ENCODE data around the gene MON1A.
A peak's percentile ranks its signal among the peaks of the same experiment; 100 is the strongest.
"Not testable (repeated sequence)": the region's sequence is repeated elsewhere in the genome, so short reads cannot be mapped to it uniquely, and the experiment has no call there.

The MON1A gene

DNA sequence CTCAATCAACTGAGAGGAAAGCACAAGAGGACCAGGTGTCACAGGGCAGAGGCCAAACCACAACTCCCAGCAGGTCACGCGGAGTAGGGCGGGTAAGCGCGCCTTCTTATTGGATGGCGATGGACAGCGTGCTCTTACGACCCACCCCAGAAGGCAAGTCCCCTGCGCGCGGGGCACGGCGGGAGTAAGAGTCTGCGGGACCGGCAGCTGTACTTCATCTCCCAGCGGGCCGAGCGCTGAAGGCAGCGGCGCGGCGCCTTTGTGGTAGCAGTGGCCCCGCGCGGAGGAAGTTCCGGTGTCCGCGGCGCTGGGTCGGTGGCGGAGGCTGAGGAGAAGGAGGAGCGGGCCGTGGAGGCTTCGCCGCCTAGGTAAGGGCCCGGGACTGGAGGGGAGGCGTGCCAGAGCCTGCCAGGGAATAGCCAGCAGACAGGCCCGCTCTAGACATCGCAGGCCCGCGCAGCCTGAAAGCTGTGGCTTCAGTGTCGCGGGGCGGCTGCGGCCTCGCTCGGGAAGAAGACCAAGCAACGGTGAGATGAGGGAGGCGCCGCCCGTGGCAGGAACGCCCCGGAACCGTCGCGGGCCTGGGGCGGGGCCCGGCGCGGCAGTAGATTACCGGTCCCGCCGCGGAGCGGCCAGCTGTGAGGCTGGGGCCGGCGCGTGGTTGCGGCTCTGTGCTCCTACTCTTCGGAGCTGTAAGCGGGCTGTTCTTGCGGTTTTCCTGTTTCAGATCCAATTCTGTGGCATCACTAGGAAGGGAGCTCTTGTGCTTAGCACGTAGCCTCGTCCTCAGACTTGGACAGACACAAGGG lies 10.5 kb upstream of the MON1A start, which contains the start of gene RBM6:
TSS of gene RBM6 (plus strand) at position 293 of the 809 bp plus-strand sequence. CDS start 22,492 bp downstream, outside the sequence.
- FAIRE-seq (peak; percentile 99), DNase-seq (ENCODE audit: insufficient read length) (peak; percentile 96)
- TF ChIP-seq POLR2A (IDR thresholded peaks at IDR 0.05; ENCODE audit: low read depth, low read length): peak; percentile 88
- TF ChIP-seq TAF1 (IDR thresholded peaks at IDR 0.05; ENCODE audit: borderline replicate concordance, low read depth, low read length): 0 out of 2 replicates have a peak, but pooled peaks have one; percentile 38
- TF ChIP-seq POLR2AphosphoS5 (IDR thresholded peaks at IDR 0.05; ENCODE audit: low read depth, low read length): peak; percentile 94

DNA sequence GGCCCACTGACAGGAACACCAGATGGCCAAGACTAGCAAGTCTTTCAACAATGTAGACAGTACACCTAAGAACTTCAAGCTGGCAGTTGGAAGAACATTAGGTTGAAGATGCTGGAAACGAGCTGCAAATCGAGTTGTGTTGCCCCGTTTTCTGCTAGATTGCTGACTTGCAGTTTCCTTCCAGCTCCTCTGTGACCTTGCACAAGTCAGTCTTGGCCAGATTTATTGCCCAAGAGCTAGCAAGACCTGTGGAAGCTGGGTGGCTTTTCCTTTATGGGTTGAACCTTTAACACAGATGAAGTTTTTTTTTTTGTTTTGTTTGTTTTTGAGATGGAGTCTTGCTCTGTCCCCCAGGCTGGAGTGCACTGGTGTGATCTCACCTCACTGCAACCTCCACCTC lies 7.5 kb upstream of the MON1A start:
- DNase-seq (ENCODE audit: insufficient read length) (no peak), FAIRE-seq (no peak)
- TF ChIP-seq POLR2A (IDR thresholded peaks at IDR 0.05; ENCODE audit: low read depth, low read length) (no peak), POLR2AphosphoS5 (IDR thresholded peaks at IDR 0.05; ENCODE audit: low read depth, low read length) (no peak), TAF1 (IDR thresholded peaks at IDR 0.05; ENCODE audit: borderline replicate concordance, low read depth, low read length) (no peak)

- not testable (repeated sequence) for FAIRE-seq; DNase-seq (ENCODE audit: insufficient read length)
These were observed 2.7 kb upstream of the MON1A start for GRCh38 chr3:49932281-49932680.

GRCh38 chr3:49930922-49931321 lies 1.3 kb upstream of the MON1A start:
- FAIRE-seq (peak; percentile 60), DNase-seq (ENCODE audit: insufficient read length) (no peak)
- TF ChIP-seq POLR2A (IDR thresholded peaks at IDR 0.05; ENCODE audit: low read depth, low read length): no peak
- no peak for TF ChIP-seq POLR2AphosphoS5 (IDR thresholded peaks at IDR 0.05; ENCODE audit: low read depth, low read length)
- TF ChIP-seq TAF1 (IDR thresholded peaks at IDR 0.05; ENCODE audit: borderline replicate concordance, low read depth, low read length): no peak

DNA sequence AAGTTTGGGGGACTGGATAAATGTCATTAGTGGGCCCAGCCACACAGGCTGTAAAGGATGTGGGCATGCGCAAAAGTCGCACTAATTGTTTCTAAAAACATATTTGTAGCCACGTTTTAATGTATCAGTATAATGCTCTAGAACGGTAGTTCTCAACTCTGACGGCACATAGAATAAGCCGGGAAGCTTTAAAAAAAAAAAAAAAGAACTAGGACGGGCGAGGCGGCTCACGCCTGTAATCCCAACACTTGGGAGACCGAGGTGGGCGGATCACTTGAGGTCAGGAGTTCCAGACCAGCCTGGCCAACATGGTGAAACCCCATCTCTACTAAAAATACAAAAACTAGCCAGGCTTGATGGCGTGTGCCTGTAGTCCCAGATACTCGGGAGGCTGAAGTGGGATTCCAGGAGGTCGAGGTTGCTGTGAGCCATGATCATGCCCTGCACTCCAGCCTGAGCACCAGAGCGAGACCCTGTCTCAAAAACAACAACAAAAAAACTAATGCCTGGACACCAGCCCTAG lies 618 bp upstream of the MON1A start:
- FAIRE-seq (no peak), DNase-seq (ENCODE audit: insufficient read length) (no peak)
- TF ChIP-seq POLR2AphosphoS5 (IDR thresholded peaks at IDR 0.05; ENCODE audit: low read depth, low read length) (no peak), POLR2A (IDR thresholded peaks at IDR 0.05; ENCODE audit: low read depth, low read length) (no peak), TAF1 (IDR thresholded peaks at IDR 0.05; ENCODE audit: borderline replicate concordance, low read depth, low read length) (no peak)

GRCh38 chr3:49928481-49929017 lies 1.1 kb downstream of the MON1A start:
- TF ChIP-seq POLR2A (IDR thresholded peaks at IDR 0.05; ENCODE audit: low read depth, low read length): no peak
- TF ChIP-seq POLR2AphosphoS5 (IDR thresholded peaks at IDR 0.05; ENCODE audit: low read depth, low read length): no peak
- no peak for TF ChIP-seq TAF1 (IDR thresholded peaks at IDR 0.05; ENCODE audit: borderline replicate concordance, low read depth, low read length)
- DNase-seq (ENCODE audit: insufficient read length) (no peak), FAIRE-seq (peak; percentile 5)

DNA sequence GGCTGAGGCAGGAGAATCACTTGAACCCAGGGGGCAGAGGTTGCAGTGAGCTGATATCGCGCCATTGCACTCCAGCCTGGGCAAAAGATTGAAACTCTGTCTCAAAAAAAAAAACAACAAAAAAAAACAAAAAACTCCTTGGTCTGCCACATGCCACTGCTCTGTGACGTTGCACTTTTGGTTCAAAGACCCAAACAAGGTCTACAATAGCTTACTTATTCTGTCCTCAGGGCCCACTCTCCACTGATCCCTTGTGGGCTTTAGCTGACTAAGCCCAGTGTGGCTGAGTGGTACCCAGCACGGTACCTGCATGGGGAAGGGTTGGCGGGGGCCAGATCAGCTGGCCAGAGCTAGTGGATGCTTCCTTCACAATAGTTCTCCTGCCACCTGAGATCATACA lies 1.8 kb downstream of the MON1A start:
- DNase-seq (ENCODE audit: insufficient read length) (no peak), FAIRE-seq (no peak)
- TF ChIP-seq POLR2AphosphoS5 (IDR thresholded peaks at IDR 0.05; ENCODE audit: low read depth, low read length) (no peak), POLR2A (IDR thresholded peaks at IDR 0.05; ENCODE audit: low read depth, low read length) (no peak), TAF1 (IDR thresholded peaks at IDR 0.05; ENCODE audit: borderline replicate concordance, low read depth, low read length) (no peak)

- DNase-seq (ENCODE audit: insufficient read length) (no peak), FAIRE-seq (no peak)
- no peak for TF ChIP-seq POLR2AphosphoS5 (IDR thresholded peaks at IDR 0.05; ENCODE audit: low read depth, low read length)
- no peak for TF ChIP-seq TAF1 (IDR thresholded peaks at IDR 0.05; ENCODE audit: borderline replicate concordance, low read depth, low read length)
- no peak for TF ChIP-seq POLR2A (IDR thresholded peaks at IDR 0.05; ENCODE audit: low read depth, low read length)
These were observed 3.4 kb downstream of the MON1A start for GRCh38 chr3:49926117-49926728.

GRCh38 chr3:49925485-49925884 lies 4.1 kb downstream of the MON1A start:
- TF ChIP-seq POLR2A (IDR thresholded peaks at IDR 0.05; ENCODE audit: low read depth, low read length) (no peak), TAF1 (IDR thresholded peaks at IDR 0.05; ENCODE audit: borderline replicate concordance, low read depth, low read length) (no peak), POLR2AphosphoS5 (IDR thresholded peaks at IDR 0.05; ENCODE audit: low read depth, low read length) (no peak)
- FAIRE-seq (no peak), DNase-seq (ENCODE audit: insufficient read length) (no peak)

- TF ChIP-seq TAF1 (IDR thresholded peaks at IDR 0.05; ENCODE audit: borderline replicate concordance, low read depth, low read length) (no peak), POLR2A (IDR thresholded peaks at IDR 0.05; ENCODE audit: low read depth, low read length) (no peak), POLR2AphosphoS5 (IDR thresholded peaks at IDR 0.05; ENCODE audit: low read depth, low read length) (no peak)
- DNase-seq (ENCODE audit: insufficient read length) (no peak), FAIRE-seq (no peak)
These were observed 4.9 kb downstream of the MON1A start for GRCh38 chr3:49924683-49925082.

DNA sequence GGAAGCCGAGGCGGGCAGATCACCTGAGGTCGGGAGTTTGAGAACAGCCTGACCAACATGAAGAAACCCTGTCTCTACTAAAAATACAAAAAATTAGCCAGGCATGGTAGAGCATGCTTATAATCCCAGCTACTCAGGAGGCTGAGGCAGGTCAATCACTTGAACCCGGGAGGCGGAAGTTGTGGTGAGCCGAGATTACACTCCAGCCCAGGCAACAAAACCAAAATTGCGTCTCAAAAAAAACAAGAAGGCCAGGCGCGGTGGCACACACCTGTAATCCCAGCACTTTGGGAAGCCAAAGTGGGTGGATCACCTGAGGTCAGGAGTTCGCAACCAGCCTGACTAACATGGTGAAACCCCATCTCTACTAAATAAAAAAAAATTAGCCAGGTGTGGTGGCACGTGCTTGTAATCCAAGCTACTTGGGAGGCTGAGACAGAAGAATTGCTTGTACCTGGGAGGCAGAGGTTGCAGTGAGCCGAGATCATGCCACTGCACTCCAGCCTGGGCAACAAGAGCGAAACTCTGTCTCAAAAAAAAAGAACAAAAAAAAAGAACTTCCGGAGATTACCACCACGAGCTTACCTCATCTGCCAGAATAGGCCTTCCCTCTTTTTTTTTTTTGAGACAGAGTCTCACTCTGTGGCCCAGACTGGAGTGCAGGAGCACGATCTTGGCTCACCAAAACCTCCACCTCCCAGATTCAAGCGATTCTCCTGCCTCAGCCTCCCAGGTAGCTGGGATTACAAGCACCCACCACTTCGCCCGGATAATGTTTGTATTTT lies 11.6 kb downstream of the MON1A start:
- not testable (repeated sequence) for DNase-seq (ENCODE audit: insufficient read length); FAIRE-seq
